CD14-positive monocyte (primary cell): ENCODE measurements around the gene ANO7. TPM values are rescaled to one million over a fixed set of nuclear protein-coding genes. Genes with fewer than 3 reads are reported as not detected.
"Not testable (repeated sequence)": the region's sequence is repeated elsewhere in the genome, so short reads cannot be mapped to it uniquely, and the experiment has no call there.

Experiments used
- DNase-seq, 3 donors: peaks; one replicate each; pipeline ENCODE4 v3.0.0-alpha.2; 2011 to 2022
- H2AFZ ChIP-seq: 2 replicates; pipeline ENCODE4 v1.6.0; 2012; ENCODE audit warnings: mild to moderate bottlenecking, low read depth, low read length, inconsistent platforms; ENCODE audit not compliant: insufficient read depth, poor library complexity, severe bottlenecking
- H3K27ac ChIP-seq, 2 donors: 1 replicate in 1 of 2; 2 replicates in 1 of 2; pipeline ENCODE4 v1.5.1; 2012 to 2013; ENCODE audit warnings: low read length in 2 of 2, control low read depth in 1 of 2, inconsistent platforms in 1 of 2, low read depth in 1 of 2, mild to moderate bottlenecking in 1 of 2
- H3K27me3 ChIP-seq, 2 donors: one replicate each; pipeline versions ENCODE4 v1.6.0 to v1.6.1; 2011 to 2013; ENCODE audit warnings: low read length in 2 of 2; ENCODE audit not compliant: control insufficient read depth in 2 of 2, insufficient read depth in 2 of 2
- H3K36me3 ChIP-seq, 2 donors: replicated peaks in 1 of 2; 1 replicate in 1 of 2; 2 replicates in 1 of 2; pipeline versions ENCODE4 v1.5.1 to v1.6.1; 2012 to 2013; ENCODE audit warnings: low read length in 2 of 2, control low read depth in 1 of 2, inconsistent platforms in 1 of 2, mild to moderate bottlenecking in 1 of 2; ENCODE audit not compliant: insufficient read depth in 2 of 2, control insufficient read depth in 1 of 2
- H3K4me1 ChIP-seq, 2 donors: 1 replicate in 1 of 2; 2 replicates in 1 of 2; pipeline versions ENCODE4 v1.5.1 to v1.6.1; 2012 to 2013; ENCODE audit warnings: low read length in 2 of 2, control low read depth in 1 of 2, inconsistent platforms in 1 of 2, mild to moderate bottlenecking in 1 of 2, moderate library complexity in 1 of 2; ENCODE audit not compliant: insufficient read depth in 2 of 2, control insufficient read depth in 1 of 2
- H3K4me2 ChIP-seq: replicated peaks from 2 replicates; pipeline ENCODE3; 2012; ENCODE audit warnings: low read length, moderate library complexity, mild to moderate bottlenecking; ENCODE audit not compliant: poor library complexity, severe bottlenecking; ENCODE audit errors: extremely low read depth
- H3K4me3 ChIP-seq, 3 experiments: fragments of 200-600 bp in 1 of 3; sonication (generic) in 1 of 3; replicated peaks in 1 of 3; 1 replicate in 2 of 3; 2 replicates in 1 of 3; pipeline ENCODE4 v1.5.1; 2011 to 2013; ENCODE audit warnings: low read length in 3 of 3, mild to moderate bottlenecking in 3 of 3, control low read depth in 2 of 3, low read depth in 2 of 3, inconsistent platforms in 1 of 3, moderate library complexity in 1 of 3
- H3K79me2 ChIP-seq: 2 replicates; pipeline ENCODE4 v1.6.0; 2012; ENCODE audit warnings: mild to moderate bottlenecking, control low read depth, inconsistent platforms, low read length, moderate library complexity; ENCODE audit not compliant: insufficient read depth
- H3K9ac ChIP-seq: 2 replicates; pipeline ENCODE4 v1.6.0; 2017; ENCODE audit warnings: low read length, mild to moderate bottlenecking; ENCODE audit not compliant: insufficient read depth, poor library complexity, severe bottlenecking
- H3K9me3 ChIP-seq, 2 donors: replicated peaks in 1 of 2; 1 replicate in 1 of 2; 2 replicates in 1 of 2; pipeline versions ENCODE4 v1.5.1 to v1.6.1; 2012 to 2013; ENCODE audit warnings: low read length in 2 of 2, control low read depth in 1 of 2; ENCODE audit not compliant: control insufficient read depth in 1 of 2, insufficient read depth in 1 of 2
- H4K20me1 ChIP-seq: 2 replicates; pipeline ENCODE4 v1.6.0; 2012; ENCODE audit warnings: mild to moderate bottlenecking, low read length, control low read depth, moderate library complexity; ENCODE audit not compliant: insufficient read depth
- H3K27ac Mint-ChIP-seq, 7 donors: one replicate each; pipeline ENCODE4 v1.8.0; 2020; ENCODE audit warnings: mild to moderate bottlenecking in 7 of 7, mixed read lengths in 7 of 7, moderate library complexity in 6 of 7, inconsistent platforms in 2 of 7
- H3K27me3 Mint-ChIP-seq, 3 donors: one replicate each; pipeline ENCODE4 v1.8.0; 2021 to 2022; ENCODE audit warnings: low read depth in 3 of 3, mild to moderate bottlenecking in 3 of 3, mixed read lengths in 3 of 3, moderate library complexity in 3 of 3, inconsistent platforms in 1 of 3
- H3K36me3 Mint-ChIP-seq, 2 donors: one replicate each; pipeline ENCODE4 v1.8.0; 2020; ENCODE audit warnings: mixed read lengths in 2 of 2, inconsistent platforms in 1 of 2, mild to moderate bottlenecking in 1 of 2
- H3K4me1 Mint-ChIP-seq: one replicate; pipeline ENCODE4 v1.8.0; 2020; ENCODE audit warnings: mild to moderate bottlenecking, mixed read lengths
- H3K4me3 Mint-ChIP-seq, 2 donors: one replicate each; pipeline ENCODE4 v1.8.0; 2020; ENCODE audit warnings: mild to moderate bottlenecking in 2 of 2, mixed read lengths in 2 of 2, moderate library complexity in 1 of 2
- H3K9me3 Mint-ChIP-seq, 7 donors: one replicate each; pipeline ENCODE4 v1.8.0; 2020 to 2022; ENCODE audit warnings: mixed read lengths in 7 of 7, mild to moderate bottlenecking in 6 of 7, moderate library complexity in 6 of 7, inconsistent platforms in 2 of 7
- WGBS: methylation state at CpG from one replicate; pipeline ENCODE4 v1.1.5; 2013; ENCODE audit warnings: missing lambda C conversion rate; ENCODE audit not compliant: insufficient coverage; 5-methylcytosine and 5-hydroxymethylcytosine counted together
- intact Hi-C, 2 donors: fragments of 100-400 bp; cut with micrococcal nuclease; formaldehyde crosslinking; loops; one replicate each; pipeline versions ENCODE4 v1.15.0 to v1.15.1; 2023
- polyA plus RNA-seq, 3 donors: library from polyadenylated mRNA; depleted of rRNA in 1 of 3; unstranded in 2 of 3; stranded (reverse) in 1 of 3; fragments of 300-500 nt in 2 of 3; fragments of >200 nt in 1 of 3; fragmentation: Illumina TruSeq in 2 of 3; gene quantifications; 1 replicate in 2 of 3; 2 replicates in 1 of 3; pipeline ENCODE4 v1.2.3, GENCODE V29; 2012 to 2021
- TF ChIP-seq, protein P1 (sequence below): fragments of 200-600 bp; IDR thresholded peaks from one replicate; pipeline ENCODE4 v1.8.0; 2022; ENCODE audit warnings: antibody characterized with exemption, mild to moderate bottlenecking

Gene ANO7
- polyA plus RNA-seq, 3 donors, result 0.03 TPM; not detected in 2

DNA sequence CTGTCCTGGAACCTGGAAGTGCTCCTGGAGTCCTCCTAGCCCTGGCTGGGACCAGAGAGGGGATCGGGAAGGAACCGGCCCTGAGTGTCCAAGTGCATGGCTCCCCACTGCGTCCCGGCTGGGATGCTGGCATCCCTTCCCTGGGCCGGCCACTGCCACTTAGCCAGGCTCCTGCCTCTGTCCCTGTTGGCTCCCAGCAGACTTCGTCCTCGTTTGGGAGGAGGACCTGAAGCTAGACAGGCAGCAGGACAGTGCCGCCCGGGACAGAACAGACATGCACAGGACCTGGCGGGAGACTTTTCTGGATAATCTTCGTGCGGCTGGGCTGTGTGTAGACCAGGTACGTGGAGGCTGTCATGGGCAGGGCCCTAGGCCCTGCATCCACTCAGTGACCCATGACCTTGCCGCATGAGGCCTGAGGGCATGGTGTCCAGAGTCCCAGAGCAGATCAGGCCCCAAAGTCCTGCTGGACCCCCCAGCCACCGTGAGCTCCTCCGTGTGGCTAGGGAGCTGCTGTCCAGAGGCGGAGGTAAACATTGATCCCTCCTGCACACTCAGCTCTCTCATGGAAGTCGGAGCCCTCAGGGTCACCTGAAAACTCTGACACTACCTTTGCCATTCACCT, 7.1 kb downstream of the ANO7 start:
- no peaks in the 10 kb centered on the region for H3K27me3 ChIP-seq
- no peaks in the 10 kb centered on the region for H3K9me3 Mint-ChIP-seq
- H3K27me3 Mint-ChIP-seq, result peaks cover 0 to 4% (median 1%) of the 10 kb centered on the region in 3 donors
- peaks cover 4% of the 10 kb centered on the region for H3K4me1 Mint-ChIP-seq
- no peaks in the 10 kb centered on the region for H3K79me2 ChIP-seq
- WGBS, result 95% methylated on average over 15 of the region's 18 CpGs
- no peak overlapping the region for H3K27ac Mint-ChIP-seq
- no peak overlapping the region for H3K27ac ChIP-seq
- TF ChIP-seq, protein P1, sequence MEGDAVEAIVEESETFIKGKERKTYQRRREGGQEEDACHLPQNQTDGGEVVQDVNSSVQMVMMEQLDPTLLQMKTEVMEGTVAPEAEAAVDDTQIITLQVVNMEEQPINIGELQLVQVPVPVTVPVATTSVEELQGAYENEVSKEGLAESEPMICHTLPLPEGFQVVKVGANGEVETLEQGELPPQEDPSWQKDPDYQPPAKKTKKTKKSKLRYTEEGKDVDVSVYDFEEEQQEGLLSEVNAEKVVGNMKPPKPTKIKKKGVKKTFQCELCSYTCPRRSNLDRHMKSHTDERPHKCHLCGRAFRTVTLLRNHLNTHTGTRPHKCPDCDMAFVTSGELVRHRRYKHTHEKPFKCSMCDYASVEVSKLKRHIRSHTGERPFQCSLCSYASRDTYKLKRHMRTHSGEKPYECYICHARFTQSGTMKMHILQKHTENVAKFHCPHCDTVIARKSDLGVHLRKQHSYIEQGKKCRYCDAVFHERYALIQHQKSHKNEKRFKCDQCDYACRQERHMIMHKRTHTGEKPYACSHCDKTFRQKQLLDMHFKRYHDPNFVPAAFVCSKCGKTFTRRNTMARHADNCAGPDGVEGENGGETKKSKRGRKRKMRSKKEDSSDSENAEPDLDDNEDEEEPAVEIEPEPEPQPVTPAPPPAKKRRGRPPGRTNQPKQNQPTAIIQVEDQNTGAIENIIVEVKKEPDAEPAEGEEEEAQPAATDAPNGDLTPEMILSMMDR, result no peak
- intact Hi-C loops, result no loop called here
- no peak overlapping the region for H3K4me2 ChIP-seq
- H3K9ac ChIP-seq, result no peak overlapping the region
- no peaks in the 10 kb centered on the region for H4K20me1 ChIP-seq
- H3K36me3 ChIP-seq, result no peaks in the 10 kb centered on the region
- no peaks in the 10 kb centered on the region for H3K4me1 ChIP-seq
- no peaks in the 10 kb centered on the region for H3K36me3 Mint-ChIP-seq
- DNase-seq, result no peak
- H2AFZ ChIP-seq, result no peak overlapping the region
- no peaks in the 10 kb centered on the region for H3K9me3 ChIP-seq
- no peak overlapping the region for H3K4me3 ChIP-seq
- H3K4me3 Mint-ChIP-seq, result no peak overlapping the region

DNA sequence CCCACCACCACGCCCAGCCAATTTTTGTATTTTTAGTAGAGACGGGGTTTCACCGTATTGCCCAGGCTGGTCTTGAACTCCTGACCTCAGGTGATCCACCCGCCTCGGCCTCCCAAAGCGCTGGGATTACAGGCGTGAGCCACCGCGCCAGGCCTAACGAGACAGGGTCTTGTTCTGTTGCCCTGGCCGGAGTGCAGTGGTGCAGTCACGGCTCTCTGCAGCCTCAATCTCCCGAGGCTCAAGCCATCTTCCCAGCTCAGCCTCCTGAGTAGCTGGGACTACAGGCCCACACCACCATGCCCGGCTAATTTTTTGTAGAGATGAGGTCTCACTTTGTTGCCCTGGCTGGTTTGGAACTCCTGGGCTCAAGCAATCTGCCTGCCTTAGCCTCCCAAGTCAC, 8.8 kb downstream of the ANO7 start:
- not testable (repeated sequence) for H3K36me3 ChIP-seq, H3K27me3 Mint-ChIP-seq

More for the DNA sequence above, 8.8 kb downstream of the ANO7 start:
- H3K9me3 Mint-ChIP-seq, H3K27me3 ChIP-seq, H3K4me2 ChIP-seq, H3K36me3 Mint-ChIP-seq, H3K4me1 Mint-ChIP-seq, H3K4me3 Mint-ChIP-seq, H3K9ac ChIP-seq, H3K9me3 ChIP-seq, H4K20me1 ChIP-seq, H3K27ac ChIP-seq, H3K79me2 ChIP-seq, H2AFZ ChIP-seq, DNase-seq, H3K4me3 ChIP-seq, intact Hi-C loops, H3K4me1 ChIP-seq: not testable (repeated sequence)
- peak overlapping the region in 1 of 7 donors; percentile 10 for H3K27ac Mint-ChIP-seq
- WGBS, result 93% methylated on average over 8 of the region's 14 CpGs
